Posterior vena cava (tissue), 2 donors: Measurements from ENCODE around the gene FGF1. TPM values are rescaled to one million over a fixed set of nuclear protein-coding genes. Genes with fewer than 3 reads are reported as not detected.

ENCODE experiments used
- DNase-seq: peaks from one replicate; pipeline ENCODE4 v3.0.0-alpha.2; 2020; ENCODE audit warnings: low spot score
- intact Hi-C, 2 donors: fragments of 100-400 bp; cut with DNase I; formaldehyde crosslinking; loops; one replicate each; pipeline versions ENCODE4 v1.14.1 to v1.14.2; 2022 to 2023
- total RNA-seq, 2 donors: library from RNA; stranded (reverse); fragmentation: NEBNext Ultra II Directional; extraction: Animal tissue kit (Norgen Biotek cat#: 25700); gene quantifications; one replicate each; pipeline ENCODE4 v1.2.1, GENCODE V29; 2021
- donor health status: DM: yes; HTN: yes; CAD: no.
- donor health status: DM: yes; HTN: yes; CAD: no.

FGF1 gene
- total RNA-seq, 2 donors from 2014 or later = 2.3 to 5.0 TPM

DNA sequence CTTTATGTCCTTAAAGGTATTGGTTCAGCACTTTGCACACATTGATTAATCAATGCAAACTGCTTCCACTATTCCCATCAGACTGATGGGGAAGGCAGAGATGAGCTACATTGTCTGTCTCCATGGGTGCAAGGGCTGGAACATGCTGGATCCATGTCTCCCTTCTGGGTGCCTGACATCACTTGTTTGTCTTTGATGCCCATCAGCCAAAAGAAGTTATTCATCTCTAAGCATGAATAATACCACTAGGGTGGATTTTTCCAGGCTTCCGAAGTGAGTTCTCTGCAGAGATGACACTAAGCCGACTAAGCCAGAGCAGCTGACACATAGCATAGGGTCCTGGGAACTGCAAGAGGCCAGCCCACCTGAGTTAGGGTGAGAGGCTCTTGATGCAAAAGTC is 8.7 kb downstream of the FGF1 start:
- no peak for DNase-seq
- intact Hi-C loops = no loop called here

DNA sequence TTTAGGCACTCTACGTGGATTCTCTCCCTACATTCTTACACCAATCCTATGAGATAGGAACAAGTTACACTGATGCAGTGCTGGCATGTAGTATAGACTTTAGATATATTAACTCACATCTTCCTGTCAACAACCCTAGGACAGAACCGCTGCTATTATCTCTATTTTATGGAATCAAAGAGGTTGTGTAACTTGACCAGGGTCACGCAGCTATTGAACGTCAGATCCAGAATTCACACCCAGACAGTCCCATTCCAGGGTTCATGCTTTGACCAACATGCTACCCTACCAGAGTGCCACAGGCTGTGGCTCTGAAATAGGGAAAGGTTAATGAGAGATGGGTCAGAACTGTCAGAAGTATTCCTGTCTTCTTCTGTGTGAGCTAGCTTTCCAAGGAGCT is 9.6 kb downstream of the FGF1 start:
- intact Hi-C loops = no loop called here
- no peak for DNase-seq

DNA sequence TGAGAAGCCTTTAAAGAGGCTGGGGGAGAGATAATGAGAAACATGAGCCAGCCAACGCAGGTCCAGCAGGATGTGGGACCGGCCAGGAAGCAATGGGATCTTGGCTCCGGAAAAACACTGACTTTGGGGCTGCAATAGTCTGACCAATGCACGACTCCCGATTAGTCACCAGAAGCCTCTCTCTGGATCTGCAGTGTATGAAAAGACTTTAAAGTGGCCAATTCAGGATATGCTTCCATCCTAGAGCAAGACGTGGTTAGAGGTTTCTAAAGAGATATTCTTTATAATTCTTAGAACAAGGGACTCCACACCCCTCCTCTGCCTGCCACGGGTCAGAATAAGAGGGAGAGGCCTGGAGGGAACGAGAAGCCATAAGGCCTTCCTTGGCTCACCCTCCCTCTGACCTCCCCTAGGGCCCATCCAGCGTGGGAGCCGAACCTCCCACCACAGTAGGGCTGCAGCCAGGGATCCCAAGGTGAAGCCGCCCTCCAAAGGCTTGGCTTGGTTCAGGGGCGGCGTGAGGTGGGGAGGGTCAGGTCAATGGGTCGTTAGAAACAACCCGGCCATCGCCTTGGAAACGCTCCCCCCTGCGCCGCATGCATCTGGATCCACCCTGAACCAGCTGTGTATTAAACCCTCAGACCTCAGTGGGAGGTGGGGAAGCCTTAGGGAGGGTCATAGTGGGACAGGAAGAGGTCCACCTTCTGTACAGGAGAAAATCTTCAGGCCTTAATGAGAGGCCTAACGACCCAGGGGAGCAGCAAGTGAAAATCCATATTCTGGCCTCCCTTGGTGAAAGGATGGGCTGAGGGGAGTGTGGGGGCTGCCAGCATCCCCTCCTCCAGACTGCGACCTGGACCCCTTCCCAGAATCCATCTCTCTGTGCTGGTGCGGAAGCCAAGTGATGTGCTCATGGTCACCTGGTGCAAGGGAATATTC is 11.1 kb downstream of the FGF1 start:
- intact Hi-C loops = no loop called here
- DNase-seq = peak; percentile 30

DNA sequence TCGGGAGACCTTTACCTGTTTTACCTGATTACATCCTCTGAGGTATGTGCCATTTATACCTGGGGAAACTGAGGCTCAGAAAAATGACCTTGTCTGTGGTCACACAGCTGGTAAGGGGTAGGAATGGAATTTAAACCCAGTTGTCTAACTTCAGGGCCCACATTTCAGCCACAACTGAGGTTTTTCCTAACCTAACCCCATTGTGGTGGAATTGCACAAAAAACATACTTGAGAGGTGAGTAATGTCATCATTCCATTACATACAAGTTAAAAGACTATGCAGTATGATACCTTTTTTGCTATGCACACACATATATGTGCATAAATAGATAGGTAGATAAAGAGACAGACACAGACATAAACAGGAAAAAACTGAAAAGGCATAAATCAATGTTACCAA is 14.1 kb downstream of the FGF1 start:
- intact Hi-C loops = no loop called here
- no peak for DNase-seq

DNA sequence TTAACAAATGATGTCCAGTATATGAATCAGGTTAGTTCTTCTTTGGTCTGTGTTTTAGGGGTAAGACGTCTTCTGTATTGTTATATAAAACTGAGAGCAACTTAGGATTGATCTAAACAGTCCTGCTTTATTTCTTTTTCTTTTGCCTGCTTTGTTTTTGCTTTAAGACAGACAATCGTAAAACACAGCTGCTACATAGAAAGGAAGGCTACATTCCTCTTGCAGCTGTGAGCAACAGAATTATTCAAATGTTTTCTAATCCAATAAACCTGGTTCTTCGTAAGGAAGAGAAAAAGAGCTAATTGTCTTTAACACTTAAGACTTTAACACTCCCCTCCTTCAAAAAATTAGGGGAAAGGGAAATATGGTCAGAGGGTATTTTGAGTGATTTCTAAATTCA is 14.6 kb downstream of the FGF1 start:
- intact Hi-C loops = no loop called here
- DNase-seq = no peak

DNA sequence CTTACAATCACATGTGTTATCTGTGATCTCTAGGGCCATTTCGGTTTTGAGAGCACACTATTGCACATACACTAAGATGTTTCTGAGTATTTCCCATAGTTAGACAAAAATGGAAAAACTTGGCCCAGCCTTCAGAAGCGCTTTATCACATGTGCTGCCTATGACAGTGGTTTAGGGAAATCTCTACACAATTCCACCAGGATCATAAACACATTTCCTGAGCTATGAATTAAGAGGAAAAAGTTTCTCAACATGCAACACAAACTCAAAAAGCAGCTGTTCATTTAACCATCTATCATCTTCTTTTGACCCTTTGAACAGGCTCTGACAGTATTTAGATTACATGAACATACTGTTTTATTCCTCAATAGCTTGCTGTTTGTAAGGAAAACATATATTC is 15.1 kb downstream of the FGF1 start:
- intact Hi-C loops = no loop called here
- DNase-seq = no peak

DNA sequence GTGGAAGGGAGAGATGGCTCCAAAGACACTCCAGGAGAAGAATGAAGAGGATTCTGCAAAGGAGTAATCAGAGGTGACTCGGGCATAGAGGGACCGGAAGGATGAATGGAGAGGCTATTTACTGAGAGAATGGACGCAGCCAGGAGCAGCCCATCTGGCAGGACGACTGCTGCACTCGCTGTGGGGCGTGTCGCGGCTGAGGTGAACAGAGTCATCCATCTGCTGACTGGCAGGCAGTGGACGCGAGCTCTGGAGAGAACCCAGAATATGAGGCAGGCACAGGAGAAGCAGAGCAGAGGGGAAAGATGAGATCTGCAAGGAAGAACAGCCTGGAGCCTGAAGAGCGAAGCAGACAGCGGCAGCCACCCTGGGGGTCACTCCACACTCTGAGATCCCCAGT is 16.4 kb downstream of the FGF1 start:
- intact Hi-C loops = no loop called here
- no peak for DNase-seq

DNA sequence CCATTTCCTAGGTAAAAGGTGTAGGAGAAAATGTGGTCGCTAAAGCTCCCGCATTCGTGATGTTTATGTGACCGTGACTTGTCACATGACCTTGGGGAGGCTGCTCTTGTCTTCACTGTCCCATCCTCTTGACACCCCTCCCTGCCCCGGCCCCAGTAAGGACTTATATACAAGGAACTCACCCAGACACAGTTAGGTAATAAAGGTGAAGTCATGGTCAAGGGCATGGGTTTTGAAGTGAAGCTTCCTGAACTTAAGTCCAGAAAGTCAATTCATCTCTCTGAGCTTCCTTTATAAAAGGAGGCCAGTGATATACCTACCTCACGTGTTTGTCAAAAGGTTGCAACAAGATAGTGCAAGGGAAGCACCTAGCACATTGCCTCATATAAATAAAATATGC is 17.6 kb downstream of the FGF1 start:
- no peak for DNase-seq

DNA sequence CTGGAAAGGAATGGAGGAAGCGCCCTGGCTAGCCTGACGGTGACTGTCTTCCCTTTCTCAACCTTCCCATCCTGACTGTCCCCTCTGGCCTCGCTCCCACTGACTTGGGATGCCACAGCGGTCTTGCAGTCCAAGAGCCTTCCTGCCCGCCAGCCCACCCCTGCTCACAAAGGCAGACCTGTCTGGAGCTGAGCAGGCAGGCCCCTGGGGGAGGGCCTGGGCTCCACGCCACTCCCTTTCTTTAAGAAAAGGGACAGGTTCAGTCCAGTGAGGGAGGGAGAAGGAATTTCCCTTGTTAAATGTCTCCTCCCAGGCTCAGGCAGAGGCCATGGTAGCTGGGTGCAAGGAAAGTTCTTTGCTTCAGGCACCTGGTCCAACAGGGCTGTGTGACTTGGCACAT is 18.1 kb downstream of the FGF1 start:
- DNase-seq = no peak
- intact Hi-C loops = no loop called here

More for the DNA sequence above, 17.6 kb downstream of the FGF1 start:
- intact Hi-C loops = no loop called here

DNA sequence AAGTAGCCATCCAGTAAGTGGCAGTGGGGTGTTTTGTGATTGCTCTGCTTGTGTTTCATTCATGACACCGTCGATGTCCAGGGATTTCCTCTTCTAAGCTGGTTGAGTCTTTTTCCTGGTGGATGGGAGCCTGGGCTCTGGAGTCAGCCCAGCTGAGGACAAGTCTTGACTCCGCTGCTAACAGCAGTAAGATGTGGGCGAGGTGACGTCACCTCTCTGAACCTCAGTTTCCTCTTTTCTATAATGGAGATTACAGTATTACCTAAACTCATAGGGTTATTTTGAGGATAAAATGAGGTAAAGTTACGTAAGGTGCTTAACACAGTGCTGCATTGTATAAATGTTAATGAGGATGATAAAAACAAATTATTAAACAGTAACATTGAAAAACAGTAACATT is 21.3 kb downstream of the FGF1 start:
- intact Hi-C loops = no loop called here
- no peak for DNase-seq

DNA sequence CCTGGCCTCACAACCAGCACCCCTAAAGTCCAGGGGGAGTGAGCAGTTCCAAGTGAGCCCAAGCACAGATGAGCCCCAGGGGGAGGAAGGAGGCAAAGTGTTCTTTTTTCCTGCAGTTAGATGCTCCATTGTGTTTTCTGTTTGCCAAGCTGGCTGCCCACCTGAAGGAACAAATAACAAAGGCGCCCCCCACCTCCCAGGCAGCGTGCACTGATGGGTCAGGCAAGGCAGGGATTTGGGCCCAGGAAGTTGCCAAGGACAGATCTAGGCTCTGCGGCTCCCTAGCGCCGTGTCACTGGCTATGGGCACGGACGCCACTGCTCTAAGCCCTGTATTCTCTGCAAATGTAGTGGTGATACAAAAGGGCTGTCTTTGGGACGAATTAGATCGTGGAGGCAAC is 21.8 kb downstream of the FGF1 start:
- no peak for DNase-seq

DNA sequence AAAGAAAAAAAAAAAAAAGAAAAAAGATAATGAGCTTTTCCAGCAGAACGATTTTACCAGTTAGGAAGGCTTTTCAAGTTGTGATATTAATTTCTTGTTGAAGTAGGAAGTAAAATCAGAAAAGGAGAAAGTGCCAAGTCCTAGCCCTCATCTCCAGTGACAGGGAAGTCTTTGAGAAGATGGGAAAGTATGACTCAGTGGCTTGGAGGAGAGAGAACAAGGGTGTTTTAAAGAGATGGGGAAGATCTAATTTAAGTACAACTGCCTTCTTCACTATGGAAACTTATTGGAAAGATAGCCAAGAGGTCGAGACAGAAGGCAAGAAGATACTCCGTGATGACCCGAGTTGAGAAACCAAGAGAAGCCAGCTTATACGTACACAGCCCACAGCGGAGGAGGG is 22.6 kb downstream of the FGF1 start:
- intact Hi-C loops = no loop called here
- DNase-seq = no peak

More for the DNA sequence above, 21.8 kb downstream of the FGF1 start:
- intact Hi-C loops = no loop called here

DNA sequence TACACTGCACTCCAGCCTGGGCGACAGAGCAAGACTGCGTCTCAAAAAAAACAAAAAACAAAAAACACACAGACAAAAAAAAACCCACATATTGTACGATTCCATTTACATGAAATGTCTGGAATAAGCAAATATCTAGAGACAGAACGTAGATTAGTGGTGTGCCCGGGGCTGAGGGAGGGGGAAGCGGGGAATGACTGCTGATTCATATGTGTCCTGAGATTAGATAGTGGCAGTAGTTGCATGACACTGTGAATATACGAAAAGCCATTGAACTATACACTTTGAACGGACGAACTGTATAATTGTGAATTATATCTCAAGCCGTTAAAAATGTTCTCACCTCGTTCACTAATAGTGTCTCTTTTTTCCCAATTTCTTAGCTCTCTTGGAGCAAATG is 23.9 kb downstream of the FGF1 start:
- intact Hi-C loops = no loop called here
- no peak for DNase-seq

DNA sequence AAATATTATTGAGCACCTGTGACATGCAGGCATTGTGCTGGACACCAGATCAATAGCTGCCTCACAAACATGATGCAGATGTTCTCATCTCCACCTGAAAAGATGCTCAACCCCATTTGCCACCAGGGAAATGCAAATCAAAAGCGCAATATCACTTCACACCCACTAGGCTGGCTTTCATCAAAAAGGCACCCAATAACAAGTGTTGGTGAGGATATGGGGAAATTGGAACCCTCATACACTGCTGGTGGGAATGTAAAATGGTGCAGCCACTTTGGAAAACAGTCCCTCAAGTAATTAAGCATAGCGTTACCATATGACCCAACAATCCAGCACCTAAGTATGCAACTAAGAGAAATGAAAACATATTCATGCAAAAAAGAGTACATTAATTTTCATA is 24.7 kb downstream of the FGF1 start:
- intact Hi-C loops = no loop called here
- no peak for DNase-seq

DNA sequence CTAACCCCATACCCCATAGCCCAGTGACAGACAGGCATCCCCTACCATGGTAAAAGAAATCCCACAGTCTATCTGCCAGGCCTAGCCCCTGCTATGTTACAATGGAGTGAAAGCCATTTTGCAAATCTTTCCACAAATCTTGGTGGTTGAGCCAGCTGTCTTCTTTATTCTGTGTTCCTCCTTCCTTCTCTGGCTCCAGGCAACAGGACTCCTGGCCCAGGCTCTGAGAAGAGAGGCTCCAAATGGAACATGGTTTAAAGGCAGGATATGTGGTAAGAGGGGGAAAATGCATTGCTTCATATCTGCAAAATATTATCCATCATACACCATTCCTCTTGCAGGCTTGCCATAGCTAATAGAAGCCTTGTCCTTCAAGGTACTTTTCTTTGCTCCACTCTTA is 25.2 kb downstream of the FGF1 start:
- no peak for DNase-seq
- intact Hi-C loops = no loop called here

DNA sequence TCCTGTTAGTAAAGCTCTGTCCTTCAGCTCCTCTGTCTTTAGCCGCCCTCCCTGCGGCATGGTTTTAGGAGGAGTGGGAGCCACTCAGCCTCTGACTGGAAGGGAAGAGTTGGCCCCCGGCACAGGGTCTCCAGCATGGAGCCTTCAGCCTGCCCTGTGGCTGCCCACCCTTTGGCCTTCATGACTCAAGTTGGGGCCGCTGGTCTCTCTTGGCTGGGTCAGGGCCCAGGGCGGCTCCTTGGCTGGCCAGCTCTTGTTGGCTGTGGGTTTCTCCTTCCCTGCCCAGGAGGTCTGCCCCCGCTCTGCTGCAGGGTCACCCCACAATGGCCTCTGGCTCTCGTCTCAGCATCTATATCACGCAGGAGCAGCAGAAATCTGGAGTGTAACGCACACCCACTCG is 25.7 kb downstream of the FGF1 start:
- DNase-seq = no peak
- intact Hi-C loops = no loop called here

DNA sequence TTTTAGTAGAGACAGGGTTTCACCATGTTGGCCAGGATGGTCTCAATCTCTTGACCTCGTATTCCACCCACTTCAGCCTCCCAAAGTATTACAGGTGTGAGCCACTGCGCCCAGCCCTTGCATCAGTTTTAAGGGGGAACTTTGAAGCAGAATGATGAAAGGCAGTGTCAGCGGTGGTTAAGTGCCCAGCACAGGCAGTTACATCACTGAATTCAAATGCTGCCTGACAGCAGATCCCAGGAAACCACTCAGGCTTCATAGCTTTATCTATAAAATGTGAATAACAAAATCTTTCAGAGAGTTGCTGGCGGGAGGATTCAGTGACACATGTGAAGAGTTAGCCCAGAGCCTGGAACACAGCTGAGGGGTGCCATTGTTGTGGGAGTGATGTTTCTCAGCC is 26.5 kb downstream of the FGF1 start:
- intact Hi-C loops = loop anchor here (5.0 to 10.0 kb wide), 2 partner anchors 38 to 55 kb away; no protein-coding TSS in a partner anchor

DNA sequence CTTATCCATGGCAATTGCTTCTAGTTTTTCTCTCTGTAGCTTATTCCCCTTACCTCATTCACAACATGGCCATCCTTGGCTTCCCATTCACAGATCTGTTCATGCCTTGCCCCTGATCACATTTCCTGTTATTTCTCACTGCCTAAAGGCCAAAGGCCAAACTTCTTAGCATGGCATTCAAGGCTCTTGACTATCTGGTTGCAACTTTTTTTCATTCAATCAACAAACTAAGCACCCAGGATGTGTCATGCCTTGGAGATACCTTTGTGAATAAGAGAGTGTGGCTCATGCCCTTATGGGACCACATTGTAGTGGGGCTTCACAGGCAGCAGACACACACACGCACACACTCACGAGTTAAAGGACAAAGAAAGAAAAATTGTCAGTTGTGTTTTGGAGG is 27.6 kb downstream of the FGF1 start:
- intact Hi-C loops = loop anchor here (5.0 to 10.0 kb wide), 2 partner anchors 39 to 53 kb away; no protein-coding TSS in a partner anchor

More for the DNA sequence above, 26.5 kb downstream of the FGF1 start:
- DNase-seq = no peak

DNA sequence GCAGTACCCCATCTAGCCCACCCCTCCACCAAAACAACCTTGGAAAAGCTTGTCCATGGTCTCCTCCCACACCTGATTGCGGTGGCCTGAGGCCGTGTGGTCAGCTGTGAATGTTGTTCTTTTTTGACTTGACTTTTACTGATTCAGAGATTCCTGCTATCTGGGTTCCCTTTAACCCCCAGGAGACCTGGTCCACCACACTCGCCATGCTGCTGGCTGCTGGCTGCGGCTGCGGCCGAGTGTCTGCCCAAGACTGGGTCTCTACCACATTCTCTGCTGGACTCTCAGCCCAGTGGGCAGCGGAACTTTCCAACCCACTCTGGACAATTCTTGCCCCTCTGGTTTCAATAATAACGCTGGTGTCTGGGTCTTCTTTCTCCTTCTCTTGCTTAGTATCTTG is 28.4 kb downstream of the FGF1 start:
- intact Hi-C loops = loop anchor here (5.0 to 10.0 kb wide), 2 partner anchors 40 to 53 kb away; no protein-coding TSS in a partner anchor
- DNase-seq = no peak

More for the DNA sequence above, 27.6 kb downstream of the FGF1 start:
- DNase-seq = no peak

DNA sequence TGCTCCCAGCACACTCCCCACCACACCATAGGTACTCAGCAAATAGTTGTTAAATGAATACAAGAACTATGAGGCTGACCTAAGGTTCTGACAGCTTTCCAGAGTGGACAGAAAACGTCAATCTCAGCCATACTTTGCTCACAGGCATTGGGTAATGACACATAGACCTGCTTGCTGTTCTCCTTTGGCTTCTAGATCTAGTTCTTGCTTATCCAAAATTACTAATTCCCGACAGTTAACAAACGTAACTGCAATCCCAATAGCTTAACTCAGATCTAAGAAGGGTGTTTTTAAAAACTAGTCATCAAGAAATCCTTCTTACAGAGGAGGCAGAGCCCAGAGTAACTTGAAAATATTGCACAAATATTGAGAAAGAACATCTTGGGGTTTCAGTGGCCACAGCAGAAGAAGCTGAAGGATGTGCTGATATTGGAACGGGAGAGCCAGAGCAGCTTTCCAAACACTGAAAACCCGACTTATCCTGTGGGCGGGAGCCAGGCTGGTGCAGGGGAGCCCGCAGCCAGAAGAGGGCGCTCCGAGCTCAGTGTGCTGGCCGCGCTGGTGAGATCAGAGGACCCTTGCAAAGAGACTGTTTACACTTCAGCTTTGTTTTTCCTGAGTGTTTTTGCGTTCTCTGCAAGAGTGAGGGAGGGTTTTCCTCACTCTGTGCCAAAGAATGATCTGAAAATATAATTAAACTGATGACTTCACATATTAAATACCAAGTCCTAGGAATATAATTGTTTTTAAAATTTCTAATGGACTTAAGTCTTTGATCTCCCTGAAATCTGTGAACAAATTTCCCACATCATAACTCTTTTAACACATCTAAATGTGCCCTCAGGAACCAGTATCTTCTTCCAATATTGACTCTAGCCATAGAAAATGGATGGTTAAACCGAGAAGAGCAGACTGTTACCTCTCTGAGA is 30.3 kb downstream of the FGF1 start:
- intact Hi-C loops = loop anchor here (2.0 to 10.0 kb wide), 3 partner anchors 42 to 51 kb away; no protein-coding TSS in a partner anchor
- DNase-seq = peak; percentile 95
